Stimulated activated CD8-positive, alpha-beta memory T cell treated with anti-CD3 and anti-CD28 coated beads, Interleukin-4, amount 100 ng/mL, for 24 hours (primary cell): ENCODE results near the gene RAMP3.
"Not testable (repeated sequence)": the region's sequence is repeated elsewhere in the genome, so short reads cannot be mapped to it uniquely, and the experiment has no call there.

Experiments
- DNase-seq: peaks from one replicate; pipeline ENCODE4 v3.0.0-alpha.2; 2020; ENCODE audit warnings: low read depth

The RAMP3 gene, protein sequence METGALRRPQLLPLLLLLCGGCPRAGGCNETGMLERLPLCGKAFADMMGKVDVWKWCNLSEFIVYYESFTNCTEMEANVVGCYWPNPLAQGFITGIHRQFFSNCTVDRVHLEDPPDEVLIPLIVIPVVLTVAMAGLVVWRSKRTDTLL

DNA sequence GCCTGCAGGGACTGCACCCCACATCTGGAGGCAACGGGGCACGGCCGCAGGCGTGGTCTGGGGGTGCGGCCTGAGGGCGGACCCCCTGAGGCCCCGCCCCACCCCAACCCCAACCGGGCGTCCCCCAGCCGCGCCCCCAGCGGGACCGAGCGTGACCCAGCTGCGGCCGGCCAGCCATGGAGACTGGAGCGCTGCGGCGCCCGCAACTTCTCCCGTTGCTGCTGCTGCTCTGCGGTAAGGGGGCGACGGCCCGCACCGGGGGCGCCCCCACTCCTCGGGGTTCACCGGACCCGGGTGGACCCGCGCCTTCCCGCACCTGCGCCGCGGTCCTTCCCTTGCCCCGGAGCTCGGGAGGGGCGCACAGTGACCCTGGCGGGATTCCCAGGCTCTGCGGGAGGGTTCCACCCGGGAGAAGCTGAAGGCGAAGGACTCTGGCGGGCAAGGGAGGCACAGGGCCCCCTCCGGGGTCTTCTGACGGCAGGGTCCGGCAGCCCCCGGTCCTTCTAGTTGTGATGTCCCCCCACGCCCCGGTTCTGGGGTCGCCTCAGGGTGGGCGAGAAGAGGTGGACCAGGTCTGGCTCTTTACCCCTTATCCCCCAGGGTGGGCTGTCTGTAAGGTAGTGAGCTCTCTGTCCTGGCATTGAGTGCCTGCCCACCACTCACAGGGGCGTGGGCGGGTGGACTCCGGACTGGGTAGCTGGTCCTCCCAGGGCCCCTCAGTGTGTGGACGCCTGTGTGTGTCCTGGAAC, at the start of gene RAMP3:
TSS of gene RAMP3 (plus strand) at position 139 of the 749 bp plus-strand sequence. CDS start at position 177, 38 bp downstream.
- DNase-seq = no peak

DNA sequence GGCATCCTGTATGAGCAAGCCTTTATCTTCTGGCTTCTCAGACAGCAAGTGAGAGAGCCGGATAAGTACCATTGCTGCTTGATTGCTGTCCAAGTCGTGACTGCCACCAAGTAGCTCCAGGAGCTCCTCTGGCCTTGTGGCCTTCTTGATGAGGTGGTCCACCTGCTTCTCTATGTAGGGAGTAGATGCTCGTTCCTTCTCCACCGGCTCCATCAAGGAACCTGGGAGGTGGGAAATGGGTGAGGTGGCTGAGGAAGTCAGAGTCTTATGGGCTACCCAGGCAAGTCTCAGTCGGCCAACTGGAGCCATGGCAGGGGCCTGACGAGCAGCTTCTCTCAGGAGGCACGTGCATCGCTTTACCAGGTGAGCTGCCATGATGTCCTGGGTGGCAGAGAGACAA, 48.7 kb upstream of the RAMP3 start:
- DNase-seq = no peak

GRCh38 chr7:45111298-45112223, 46.0 kb upstream of the RAMP3 start, which contains the start of gene TBRG4:
TBRG4 (minus strand) TSS chr7:45111697; CDS start chr7:45109237, 2,460 bp downstream.
- DNase-seq = peak; percentile 94

- DNase-seq = no peak
Observed at GRCh38 chr7:45112648-45113047, 44.9 kb upstream of the RAMP3 start.

DNA sequence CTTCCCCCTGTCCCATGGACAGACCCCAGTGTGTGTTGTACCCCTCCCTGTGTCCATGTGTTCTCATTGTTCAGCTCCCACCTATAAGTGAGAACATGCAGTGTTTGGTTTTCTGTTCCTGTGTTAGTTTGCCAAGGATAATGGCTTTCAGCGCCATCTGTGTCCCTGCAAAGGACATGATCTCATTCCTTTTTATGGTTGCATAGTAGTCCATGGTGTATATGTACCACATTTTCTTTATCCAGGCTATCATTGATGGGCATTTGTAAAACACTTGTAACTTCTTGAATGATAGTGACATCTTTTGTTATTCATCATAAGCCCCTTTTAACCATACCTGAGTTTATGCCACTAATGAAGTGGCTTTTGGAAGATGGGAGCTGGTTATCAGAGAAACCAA, 43.3 kb upstream of the RAMP3 start:
- DNase-seq = not testable (repeated sequence)

DNA sequence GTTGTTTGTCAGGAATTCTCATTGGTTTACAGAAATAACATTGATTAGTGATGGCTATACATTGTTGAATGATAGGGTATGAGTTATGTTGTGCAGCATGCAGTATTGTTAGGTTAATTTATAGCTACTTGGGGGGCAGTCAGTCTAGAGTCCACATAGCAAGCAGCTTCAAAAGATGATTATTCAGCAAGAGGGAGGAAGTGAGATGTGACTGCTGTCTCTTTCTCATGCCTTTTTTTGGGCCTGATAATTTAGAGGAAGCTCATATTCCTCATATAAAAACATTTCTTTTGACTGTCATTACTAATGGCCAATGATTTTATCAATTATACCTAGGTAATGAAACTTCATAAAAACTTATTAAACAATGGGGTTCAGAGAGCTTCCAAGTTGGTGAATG, 42.7 kb upstream of the RAMP3 start:
- no peak for DNase-seq

DNA sequence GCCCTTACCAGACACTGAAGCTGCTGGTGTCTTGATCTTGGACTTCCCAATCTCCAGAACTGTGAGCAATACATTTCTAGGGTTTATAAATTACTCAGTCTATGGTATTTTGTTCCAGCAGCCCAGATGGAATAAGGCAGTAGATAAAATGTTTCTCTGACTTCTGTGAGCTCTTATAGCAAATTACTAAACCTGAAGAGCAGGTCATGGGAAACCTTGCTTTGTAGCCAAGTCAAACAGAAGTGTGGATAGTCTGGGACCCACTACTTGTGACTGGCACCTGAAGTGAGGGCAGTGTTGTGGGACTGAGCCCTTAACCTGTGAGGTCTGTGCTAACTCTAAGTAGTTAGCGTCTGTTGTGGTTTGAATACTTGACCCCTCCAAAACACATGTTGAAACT, 41.5 kb upstream of the RAMP3 start:
- DNase-seq = no peak

- DNase-seq = no peak
Observed at GRCh38 chr7:45117582-45117981, 40.0 kb upstream of the RAMP3 start.

GRCh38 chr7:45118292-45118691, 39.3 kb upstream of the RAMP3 start:
- no peak for DNase-seq

DNA sequence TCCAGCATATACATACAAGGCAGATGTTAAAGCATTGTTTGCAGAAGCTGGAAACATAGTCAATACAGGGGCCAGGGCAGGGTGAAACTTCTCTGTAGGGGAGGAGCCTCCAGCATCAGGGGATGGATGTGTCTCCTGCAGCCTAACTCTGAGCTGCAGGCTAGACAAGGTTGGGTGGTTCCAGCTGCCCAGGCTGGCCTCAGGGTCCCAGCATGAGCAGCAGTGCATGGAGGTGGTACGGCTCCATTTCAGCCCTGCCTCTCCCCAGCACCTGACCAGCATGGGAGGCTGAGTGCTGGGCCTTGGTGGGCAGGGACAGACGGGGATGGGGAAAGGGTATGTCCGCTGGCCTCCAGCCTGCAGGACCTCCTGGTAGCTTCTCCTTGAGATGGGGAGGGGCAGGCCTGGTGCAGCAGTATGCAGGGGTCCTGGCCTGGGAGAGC, 38.7 kb upstream of the RAMP3 start:
- DNase-seq = no peak

- no peak for DNase-seq
Observed at GRCh38 chr7:45119550-45119949, 38.0 kb upstream of the RAMP3 start.

GRCh38 chr7:45122975-45123860, 34.4 kb upstream of the RAMP3 start:
- DNase-seq = no peak

GRCh38 chr7:45123913-45124710, 33.5 kb upstream of the RAMP3 start:
- no peak for DNase-seq

DNA sequence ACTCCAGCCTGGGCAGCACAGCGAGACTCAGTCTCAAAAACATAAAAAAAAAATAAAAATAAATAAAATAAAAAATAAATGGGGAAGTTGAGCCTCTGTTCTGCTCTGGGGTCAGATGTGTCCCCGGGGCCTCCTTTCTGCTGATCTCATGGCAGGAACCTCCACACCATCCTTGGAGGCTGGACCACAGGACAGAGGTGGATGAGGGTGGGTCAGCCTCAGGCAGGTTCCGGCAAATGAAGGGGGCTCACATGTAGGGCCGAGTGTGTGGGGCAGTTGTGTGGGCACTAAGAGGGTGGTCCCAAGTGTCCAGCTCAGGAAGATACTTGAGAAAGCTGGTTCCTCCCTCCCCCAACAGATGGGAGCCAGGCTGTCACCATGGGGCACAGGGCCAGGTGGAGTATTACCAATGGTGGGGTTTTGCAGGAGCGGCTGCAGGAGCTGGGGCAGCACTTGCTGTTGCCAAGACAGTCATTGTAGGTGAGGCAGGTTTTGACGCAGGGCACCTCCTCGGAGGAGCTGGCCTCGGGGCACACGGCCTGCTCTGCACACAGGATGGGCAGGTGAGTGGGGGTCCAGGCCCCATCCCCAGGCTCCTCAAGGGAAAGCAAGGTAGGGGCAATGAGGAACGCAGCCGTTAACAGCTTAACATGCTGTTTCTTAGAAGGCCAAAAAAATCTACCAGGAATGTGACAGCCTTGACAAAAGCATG, 32.2 kb upstream of the RAMP3 start:
- no peak for DNase-seq

- no peak for DNase-seq
Observed at GRCh38 chr7:45126201-45126600, 31.4 kb upstream of the RAMP3 start.

DNA sequence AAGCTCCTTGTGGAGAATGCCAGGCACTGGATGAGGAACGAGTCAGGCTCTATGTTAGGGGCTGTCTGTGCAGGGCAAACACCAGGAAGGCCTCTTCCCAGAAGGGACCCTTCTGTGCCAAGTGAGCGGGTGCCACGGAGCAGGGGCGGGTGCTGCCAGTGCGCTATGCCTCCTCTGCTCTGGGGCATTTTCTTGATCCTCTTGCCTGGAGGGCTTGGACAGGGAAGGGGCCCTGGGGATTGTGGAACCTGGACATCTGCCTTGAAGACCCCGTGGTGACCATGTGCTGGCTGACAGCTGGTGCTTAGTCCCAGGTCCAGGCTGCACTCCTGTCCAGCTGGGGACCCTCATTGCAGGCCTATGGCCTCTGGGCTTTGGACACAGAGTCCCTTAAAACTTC, 30.7 kb upstream of the RAMP3 start:
- no peak for DNase-seq

DNA sequence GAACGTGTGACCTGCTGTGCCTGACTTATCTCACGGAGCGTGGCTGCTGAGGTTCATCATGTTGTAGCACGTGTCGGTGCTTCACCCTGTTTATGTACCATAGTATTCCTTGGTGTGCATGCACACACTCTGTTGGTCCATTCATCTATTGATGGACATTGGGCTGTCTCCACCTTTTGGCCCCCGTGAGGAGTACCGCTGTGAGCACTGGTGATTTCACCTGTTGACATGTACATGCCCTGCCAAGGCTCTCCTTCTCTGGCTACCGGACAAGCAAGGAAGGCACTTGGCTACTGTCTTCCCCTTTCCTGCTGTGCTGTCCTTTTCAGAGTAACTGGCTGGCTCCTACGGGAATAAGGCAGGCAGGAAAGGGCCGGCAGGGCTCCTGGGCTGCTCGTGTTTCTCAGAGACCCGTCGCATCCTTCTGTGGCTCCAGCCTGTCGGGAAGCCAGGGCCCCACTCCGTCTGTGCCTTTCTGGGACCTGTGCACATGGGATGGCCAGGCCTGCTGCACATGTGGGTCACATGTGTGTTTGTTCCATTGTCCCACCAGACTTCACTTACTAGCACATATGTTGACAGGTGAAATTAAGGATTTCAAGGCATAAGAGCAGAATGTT, 28.3 kb upstream of the RAMP3 start:
- no peak for DNase-seq

DNA sequence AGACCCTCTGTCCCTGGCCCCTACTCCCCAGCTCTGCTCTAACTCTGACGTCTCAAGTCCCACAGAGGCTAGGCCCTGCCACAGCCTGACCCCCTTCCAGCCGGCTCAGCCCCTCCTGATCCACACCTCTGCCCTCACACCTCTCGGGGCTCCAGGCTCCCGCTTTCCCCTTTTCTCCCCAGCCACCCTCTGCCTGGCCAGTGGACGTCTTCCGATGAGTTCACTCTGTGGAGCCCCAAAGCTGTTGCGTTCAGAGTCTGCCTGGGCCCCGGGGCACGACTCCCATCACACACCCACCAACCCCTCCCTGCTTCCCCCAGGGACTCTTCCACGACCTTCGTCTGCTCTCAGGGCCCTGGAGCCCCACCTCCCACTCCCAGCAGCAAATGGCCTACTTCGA, 27.7 kb upstream of the RAMP3 start:
- DNase-seq = no peak

GRCh38 chr7:45130910-45131309, 26.7 kb upstream of the RAMP3 start:
- no peak for DNase-seq

DNA sequence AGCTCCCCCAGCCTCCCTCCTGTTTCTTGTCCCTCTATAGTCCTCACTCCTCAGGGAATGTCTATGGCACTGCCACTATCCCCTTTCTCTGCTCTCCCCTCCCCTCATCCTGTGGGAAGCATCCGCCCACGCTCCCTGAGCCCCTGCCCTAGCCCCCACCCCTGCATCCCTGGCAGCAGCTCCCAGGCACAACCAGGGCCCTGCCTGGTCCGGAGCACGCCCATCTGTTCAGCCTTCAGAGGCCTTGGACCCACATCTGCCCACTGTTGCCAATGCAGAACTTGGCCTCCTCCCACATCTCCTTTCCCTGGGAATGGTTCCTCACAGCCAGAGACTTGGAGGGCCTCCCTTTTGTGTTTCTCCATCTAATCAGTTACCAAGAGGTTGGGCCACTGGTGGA, 25.7 kb upstream of the RAMP3 start:
- no peak for DNase-seq
